ENCODE measurements around the gene GDF10. TPM values are rescaled to one million over a fixed set of nuclear protein-coding genes. Genes with fewer than 3 reads are reported as not detected.

The GDF10 gene
- total RNA-seq, 1 donor from 2014 or later: 14.5 TPM

DNA sequence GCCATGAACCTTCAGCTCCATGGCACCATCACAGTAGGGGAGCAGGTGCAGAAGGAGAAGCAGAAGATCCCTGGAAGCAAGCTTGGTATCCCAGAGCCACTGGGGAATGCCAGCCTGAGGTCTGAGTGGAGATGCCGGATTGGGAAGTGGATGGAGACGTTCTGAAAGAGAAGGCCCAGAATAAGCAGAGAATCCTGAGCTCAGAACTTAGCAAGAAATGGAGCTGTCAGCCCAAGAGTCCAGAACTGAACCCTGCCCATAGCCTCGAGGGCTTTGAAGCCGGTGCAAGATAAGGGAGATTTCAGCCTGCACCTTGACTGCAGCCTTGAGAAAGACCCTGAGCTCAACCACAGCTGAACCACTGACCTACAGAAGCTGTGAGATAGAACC lies 13.9 kb upstream of the GDF10 start:
- H3K9me3 ChIP-seq: no peaks in the 10 kb centered on the region
- TF ChIP-seq, protein P1, sequence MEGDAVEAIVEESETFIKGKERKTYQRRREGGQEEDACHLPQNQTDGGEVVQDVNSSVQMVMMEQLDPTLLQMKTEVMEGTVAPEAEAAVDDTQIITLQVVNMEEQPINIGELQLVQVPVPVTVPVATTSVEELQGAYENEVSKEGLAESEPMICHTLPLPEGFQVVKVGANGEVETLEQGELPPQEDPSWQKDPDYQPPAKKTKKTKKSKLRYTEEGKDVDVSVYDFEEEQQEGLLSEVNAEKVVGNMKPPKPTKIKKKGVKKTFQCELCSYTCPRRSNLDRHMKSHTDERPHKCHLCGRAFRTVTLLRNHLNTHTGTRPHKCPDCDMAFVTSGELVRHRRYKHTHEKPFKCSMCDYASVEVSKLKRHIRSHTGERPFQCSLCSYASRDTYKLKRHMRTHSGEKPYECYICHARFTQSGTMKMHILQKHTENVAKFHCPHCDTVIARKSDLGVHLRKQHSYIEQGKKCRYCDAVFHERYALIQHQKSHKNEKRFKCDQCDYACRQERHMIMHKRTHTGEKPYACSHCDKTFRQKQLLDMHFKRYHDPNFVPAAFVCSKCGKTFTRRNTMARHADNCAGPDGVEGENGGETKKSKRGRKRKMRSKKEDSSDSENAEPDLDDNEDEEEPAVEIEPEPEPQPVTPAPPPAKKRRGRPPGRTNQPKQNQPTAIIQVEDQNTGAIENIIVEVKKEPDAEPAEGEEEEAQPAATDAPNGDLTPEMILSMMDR (IDR thresholded peaks at IDR 0.05): no peak
- no peak overlapping the region for H3K27ac ChIP-seq
- ATAC-seq (no peak), DNase-seq (no peak)
- H3K4me1 ChIP-seq: no peaks in the 10 kb centered on the region
- intact Hi-C loops (cut with DNase I): no loop called here
- H3K36me3 ChIP-seq: no peaks in the 10 kb centered on the region
- H3K4me3 ChIP-seq: no peak overlapping the region
- no peaks in the 10 kb centered on the region for H3K27me3 ChIP-seq (ENCODE audit: low read depth)

DNA sequence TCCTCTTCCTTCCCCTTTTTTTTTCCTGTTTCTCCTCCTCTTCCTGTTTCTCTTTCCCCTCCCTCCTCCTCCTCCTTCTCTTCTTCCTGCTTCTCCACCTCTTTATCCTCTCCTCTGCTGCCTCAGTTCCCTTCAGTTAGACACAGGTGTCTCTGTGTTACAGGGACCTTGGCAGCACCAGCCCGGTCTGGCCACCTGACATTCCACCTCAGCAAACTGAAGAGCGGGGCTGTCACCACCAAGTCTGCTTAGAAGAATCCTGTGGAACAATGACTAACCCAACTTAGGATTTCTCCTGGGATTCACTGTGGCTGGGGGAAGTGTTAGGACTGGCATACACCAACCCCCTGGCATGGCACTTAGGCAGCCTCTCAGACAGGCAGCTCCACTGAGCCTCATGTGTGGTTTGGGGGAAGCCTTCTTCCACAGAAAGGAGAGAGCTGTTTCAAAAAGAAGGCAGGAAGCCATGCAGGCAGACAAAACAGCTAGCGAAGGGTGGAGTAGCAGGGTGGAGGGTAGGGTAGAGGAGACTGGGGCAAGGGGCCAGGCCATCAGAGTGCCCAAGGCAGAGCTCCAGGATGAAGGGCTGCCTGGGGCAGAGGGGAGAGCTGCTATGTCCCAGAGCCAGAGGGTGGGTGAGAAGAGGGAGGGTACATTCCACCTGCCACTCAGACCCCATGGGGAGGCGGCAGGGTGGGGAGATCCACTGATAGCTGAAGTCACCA lies 13.2 kb upstream of the GDF10 start:
- intact Hi-C loops (cut with DNase I): no loop called here
- H3K36me3 ChIP-seq: no peaks in the 10 kb centered on the region
- no peaks in the 10 kb centered on the region for H3K27me3 ChIP-seq (ENCODE audit: low read depth)
- TF ChIP-seq, protein P1 (IDR thresholded peaks at IDR 0.05): no peak
- no peaks in the 10 kb centered on the region for H3K4me1 ChIP-seq
- no peaks in the 10 kb centered on the region for H3K9me3 ChIP-seq
- no peak overlapping the region for H3K27ac ChIP-seq
- no peak overlapping the region for H3K4me3 ChIP-seq
- peak in 1 of 2 donors; percentile 8 for ATAC-seq
- no peak for DNase-seq

GRCh38 chr10:47287365-47287802 lies 12.6 kb upstream of the GDF10 start:
- H3K27me3 ChIP-seq (ENCODE audit: low read depth): no peaks in the 10 kb centered on the region
- no peaks in the 10 kb centered on the region for H3K9me3 ChIP-seq
- DNase-seq (no peak), ATAC-seq (peak in 1 of 2 donors; percentile 9)
- TF ChIP-seq, protein P1 (IDR thresholded peaks at IDR 0.05): no peak
- no peaks in the 10 kb centered on the region for H3K4me1 ChIP-seq
- no peak overlapping the region for H3K27ac ChIP-seq
- H3K36me3 ChIP-seq: no peaks in the 10 kb centered on the region
- intact Hi-C loops (cut with DNase I): no loop called here
- no peak overlapping the region for H3K4me3 ChIP-seq

GRCh38 chr10:47287805-47288204 lies 12.2 kb upstream of the GDF10 start:
- no peaks in the 10 kb centered on the region for H3K4me1 ChIP-seq
- no peaks in the 10 kb centered on the region for H3K9me3 ChIP-seq
- H3K27ac ChIP-seq: no peak overlapping the region
- TF ChIP-seq, protein P1 (IDR thresholded peaks at IDR 0.05): no peak
- H3K4me3 ChIP-seq: no peak overlapping the region
- ATAC-seq (no peak), DNase-seq (no peak)
- H3K36me3 ChIP-seq: no peaks in the 10 kb centered on the region
- no peaks in the 10 kb centered on the region for H3K27me3 ChIP-seq (ENCODE audit: low read depth)
- intact Hi-C loops (cut with DNase I): no loop called here

DNA sequence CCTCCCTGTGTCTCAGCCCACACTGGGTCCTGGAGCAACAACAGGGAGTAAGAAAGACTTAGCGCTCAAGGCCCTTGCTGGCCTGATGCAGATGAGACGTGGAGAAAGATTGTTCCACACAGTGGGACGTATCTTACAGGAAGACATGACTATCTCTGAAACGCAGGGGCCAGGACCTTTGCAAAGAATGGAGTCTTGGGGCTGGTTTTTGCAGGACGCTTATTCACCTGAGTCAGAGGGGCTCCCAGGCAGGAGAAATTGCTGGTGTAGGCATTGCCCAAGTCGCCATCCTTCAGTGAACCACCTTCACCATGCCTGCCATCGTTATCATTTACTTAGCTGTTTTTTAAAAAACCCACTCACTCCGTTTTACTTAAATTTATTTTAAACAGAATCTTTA lies 11.8 kb upstream of the GDF10 start:
- no peak for ATAC-seq

More for the DNA sequence above, 11.8 kb upstream of the GDF10 start:
- no peaks in the 10 kb centered on the region for H3K4me1 ChIP-seq
- DNase-seq: no peak
- H3K9me3 ChIP-seq: no peaks in the 10 kb centered on the region
- no peaks in the 10 kb centered on the region for H3K36me3 ChIP-seq
- H3K4me3 ChIP-seq: no peak overlapping the region
- intact Hi-C loops (cut with DNase I): no loop called here
- no peak overlapping the region for H3K27ac ChIP-seq
- H3K27me3 ChIP-seq (ENCODE audit: low read depth): no peaks in the 10 kb centered on the region
- TF ChIP-seq, protein P1 (IDR thresholded peaks at IDR 0.05): no peak

Measured in lower lobe of right lung (tissue), 2 donors.